NT2/D1 (cell line): ENCODE measurements around the gene ZNF669.
"Not testable (repeated sequence)": the region's sequence is repeated elsewhere in the genome, so short reads cannot be mapped to it uniquely, and the experiment has no call there.

Experiments used
- DNase-seq: peaks from one replicate; pipeline ENCODE4 v3.0.0-alpha.2; 2011; ENCODE audit warnings: low read depth, low spot score
- H3K27me3 ChIP-seq: 2 replicates; pipeline ENCODE4 v1.6.0; 2011; ENCODE audit warnings: mild to moderate bottlenecking; ENCODE audit not compliant: insufficient read length, insufficient read depth
- H3K36me3 ChIP-seq: 2 replicates; pipeline ENCODE4 v1.6.1; 2011; ENCODE audit warnings: mild to moderate bottlenecking, low read length, mixed read lengths; ENCODE audit not compliant: insufficient read depth, insufficient read length
- H3K4me1 ChIP-seq: 2 replicates; pipeline ENCODE4 v1.5.1; 2011; ENCODE audit not compliant: insufficient read depth, insufficient read length
- H3K4me3 ChIP-seq: 2 replicates; pipeline ENCODE4 v1.5.1; 2011; ENCODE audit warnings: low read depth; ENCODE audit not compliant: insufficient read length
- H3K9ac ChIP-seq: 2 replicates; pipeline ENCODE4 v1.6.0; 2011; ENCODE audit warnings: low read depth; ENCODE audit not compliant: insufficient read length
- H3K9me3 ChIP-seq: 2 replicates; pipeline ENCODE4 v1.5.1; 2011; ENCODE audit warnings: mild to moderate bottlenecking, low read length; ENCODE audit not compliant: insufficient read depth
- SUZ12 ChIP-seq: IDR thresholded peaks from 2 replicates; pipeline ENCODE4 v1.6.1; 2011; ENCODE audit not compliant: insufficient read length, insufficient read depth; ENCODE audit errors: extremely low read depth
- YY1 ChIP-seq: IDR thresholded peaks from 2 replicates; pipeline ENCODE4 v1.6.1; 2011; ENCODE audit not compliant: insufficient read length, insufficient read depth
- ZNF274 ChIP-seq: IDR thresholded peaks from 2 replicates; pipeline ENCODE4 v1.6.1; 2011; ENCODE audit warnings: mild to moderate bottlenecking, low read depth, low read length

Gene ZNF669

DNA sequence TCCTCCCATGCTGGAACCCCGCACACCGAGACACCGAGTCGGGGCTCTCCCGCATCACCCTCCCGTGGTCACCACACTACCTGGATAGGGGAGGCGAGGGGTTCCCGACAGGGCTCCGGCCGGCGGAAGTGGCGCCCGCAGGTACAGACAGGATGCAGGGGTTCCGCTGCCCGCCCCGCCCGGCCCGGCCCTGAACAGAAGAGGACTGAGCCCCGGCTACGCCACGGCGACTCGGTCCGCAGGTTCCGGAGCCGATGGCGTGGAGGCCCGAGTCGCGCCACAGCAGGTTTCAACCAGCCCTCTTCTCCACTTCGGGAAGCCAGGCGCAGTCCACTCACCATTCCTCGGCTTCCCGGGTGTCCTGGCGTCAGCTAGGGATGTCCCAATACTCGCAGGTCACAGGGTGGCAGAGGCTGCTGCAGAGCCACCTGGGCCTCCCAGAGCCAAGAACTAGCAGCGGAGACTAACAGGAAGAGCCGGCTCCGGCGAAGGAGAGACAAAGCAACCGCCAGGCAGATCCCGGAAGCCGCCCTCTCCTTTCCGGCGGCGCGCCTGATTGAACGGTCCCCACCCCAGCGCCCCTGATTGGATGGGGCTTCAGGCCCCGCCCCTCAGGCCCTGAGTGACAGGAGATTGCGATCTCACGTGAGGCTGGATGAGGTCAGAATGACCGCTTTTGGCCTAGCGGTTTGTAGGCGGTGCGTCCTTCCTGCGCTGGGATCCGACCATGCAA lies at the start of gene ZNF669:
Gene ZNF669, minus strand, starts transcription at position 498 of the 733 bp plus-strand sequence. Its CDS starts 157 bp downstream, at position 341.
- TF ChIP-seq SUZ12 (no peak), ZNF274 (no peak), YY1 (no peak)
- peaks cover 36% of the 10 kb centered on the region for H3K9me3 ChIP-seq
- H3K9ac ChIP-seq: peak within 1 kb of the TSS; percentile 97
- H3K27me3 ChIP-seq: peaks cover 12% of the 10 kb centered on the region
- peaks cover 33% of the 10 kb centered on the region for H3K36me3 ChIP-seq
- peak; percentile 99 for DNase-seq
- H3K4me3 ChIP-seq: peak within 1 kb of the TSS; percentile 99
- no peaks in the 10 kb centered on the region for H3K4me1 ChIP-seq

DNA sequence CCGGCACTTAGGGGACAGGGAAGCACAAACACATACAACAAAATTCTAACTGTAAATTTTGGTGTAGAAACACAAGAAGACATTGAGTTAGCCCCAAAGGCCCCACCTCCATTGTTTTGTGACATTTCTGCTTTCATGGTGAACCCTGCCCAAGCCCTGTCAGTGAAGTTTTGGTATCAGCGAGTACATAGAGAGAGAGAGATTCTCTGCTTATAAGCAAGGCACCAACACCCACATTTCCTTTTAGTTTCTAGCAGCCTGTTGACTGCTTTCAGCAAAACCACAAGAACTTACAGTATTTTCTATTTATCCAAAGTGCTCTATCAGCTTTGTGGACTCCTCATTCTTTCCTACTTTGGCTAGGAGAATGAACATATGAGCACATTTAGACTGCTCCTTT lies 43.6 kb upstream of the ZNF669 start:
- no peak for DNase-seq
- no peak for TF ChIP-seq SUZ12
- TF ChIP-seq ZNF274: no peak
- Histone ChIP-seq H3K4me1 (no peaks in the 10 kb centered on the region), H3K36me3 (peaks cover 50% of the 10 kb centered on the region), H3K4me3 (no peak overlapping the region), H3K9me3 (peaks cover 55% of the 10 kb centered on the region), H3K9ac (no peak overlapping the region), H3K27me3 (no peaks in the 10 kb centered on the region)

DNA sequence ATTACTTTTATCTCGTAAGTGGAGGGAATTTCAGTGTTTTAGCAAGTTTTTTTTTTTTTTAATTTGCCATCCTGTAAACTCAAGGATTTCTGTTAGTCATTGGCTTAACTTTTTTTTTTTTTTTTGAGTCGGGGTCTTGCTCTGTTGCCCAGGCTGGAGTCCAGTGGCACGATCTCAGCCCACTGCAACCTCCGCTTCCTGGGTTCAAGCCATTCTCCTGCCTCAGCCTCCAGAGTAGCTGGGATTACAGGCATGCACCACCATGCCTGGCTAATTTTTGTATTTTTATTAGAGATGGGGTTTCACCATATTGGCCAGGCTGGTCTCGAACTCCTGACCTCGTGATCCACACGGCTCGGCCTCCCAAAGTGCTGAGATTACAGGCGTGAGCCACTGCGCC lies 43.0 kb upstream of the ZNF669 start:
- H3K9ac ChIP-seq, H3K4me3 ChIP-seq, H3K27me3 ChIP-seq, H3K4me1 ChIP-seq, DNase-seq: not testable (repeated sequence)
- peaks cover 48% of the 10 kb centered on the region for H3K36me3 ChIP-seq
- H3K9me3 ChIP-seq: peaks cover 58% of the 10 kb centered on the region

DNA sequence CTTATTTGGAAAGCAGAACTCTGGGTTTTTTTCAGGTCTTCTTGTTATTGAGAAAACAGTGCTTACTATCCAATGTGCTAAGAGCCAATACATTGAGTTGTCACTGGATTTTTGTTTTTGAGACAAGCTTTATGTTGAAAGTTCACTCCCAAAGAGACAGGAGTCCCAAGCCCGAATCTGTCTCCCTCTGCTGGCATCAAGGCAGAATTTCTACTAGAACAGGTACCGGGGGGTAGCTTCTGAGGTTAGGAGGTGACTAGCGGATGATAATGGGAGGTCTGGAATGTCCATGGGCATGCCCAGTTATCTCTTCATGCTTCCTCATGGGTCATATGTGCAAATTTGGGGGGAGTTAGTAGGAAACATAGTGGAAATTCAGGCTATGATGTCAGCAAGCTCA lies 42.5 kb upstream of the ZNF669 start:
- no peak overlapping the region for H3K4me3 ChIP-seq
- H3K9ac ChIP-seq: no peak overlapping the region
- peak; percentile 18 for DNase-seq
- peaks cover 63% of the 10 kb centered on the region for H3K9me3 ChIP-seq
- no peaks in the 10 kb centered on the region for H3K4me1 ChIP-seq
- no peaks in the 10 kb centered on the region for H3K27me3 ChIP-seq
- TF ChIP-seq YY1 (no peak), SUZ12 (no peak)
- H3K36me3 ChIP-seq: peaks cover 49% of the 10 kb centered on the region

DNA sequence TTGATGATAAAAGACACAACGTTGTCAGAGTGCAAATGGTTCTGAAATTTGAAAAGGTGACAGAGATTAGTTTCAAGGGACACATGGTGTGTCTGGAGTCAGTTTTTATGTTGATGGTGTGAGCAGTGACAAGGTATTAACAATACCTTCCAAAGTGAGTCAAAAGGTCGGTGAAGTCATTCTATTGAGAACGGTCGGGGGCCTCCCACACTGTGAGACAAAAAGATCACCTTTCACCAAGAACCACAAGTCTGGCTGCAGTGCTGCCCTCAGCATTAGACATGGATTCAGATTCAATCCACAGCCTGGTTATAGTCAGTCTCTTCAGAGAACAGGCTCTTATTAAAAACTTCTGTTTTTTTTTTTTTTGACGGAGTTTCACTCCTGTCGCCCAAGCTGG lies 41.1 kb upstream of the ZNF669 start:
- Histone ChIP-seq H3K4me1 (no peaks in the 10 kb centered on the region), H3K9me3 (peaks cover 73% of the 10 kb centered on the region), H3K4me3 (no peak overlapping the region), H3K36me3 (peaks cover 59% of the 10 kb centered on the region), H3K9ac (no peak overlapping the region), H3K27me3 (no peaks in the 10 kb centered on the region)
- no peak for DNase-seq
- no peak for TF ChIP-seq SUZ12
- TF ChIP-seq ZNF274: no peak
- no peak for TF ChIP-seq YY1

DNA sequence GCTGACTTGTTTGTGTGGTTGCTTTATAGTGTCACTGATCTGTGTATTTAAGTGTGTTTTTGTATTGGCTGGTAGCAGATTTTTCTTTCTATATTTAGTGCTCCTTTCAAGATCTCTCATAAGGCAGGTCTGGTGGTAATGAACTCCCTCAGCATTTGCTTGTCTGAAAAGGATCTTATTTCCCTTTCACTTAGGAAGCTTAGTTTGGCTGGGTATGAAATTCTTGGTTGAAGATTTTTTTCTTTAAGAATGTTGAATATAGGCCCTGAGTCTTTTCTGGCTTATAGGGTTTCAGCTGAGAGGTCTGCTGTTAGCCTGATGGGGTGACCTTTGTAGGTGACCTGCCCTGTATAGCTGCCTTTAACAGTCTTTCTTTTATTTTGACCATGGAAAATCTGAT lies 35.4 kb upstream of the ZNF669 start:
- not testable (repeated sequence) for H3K4me1 ChIP-seq, H3K27me3 ChIP-seq, DNase-seq, H3K4me3 ChIP-seq, H3K9ac ChIP-seq
- H3K36me3 ChIP-seq: peaks cover 41% of the 10 kb centered on the region
- peaks cover 95% of the 10 kb centered on the region for H3K9me3 ChIP-seq

DNA sequence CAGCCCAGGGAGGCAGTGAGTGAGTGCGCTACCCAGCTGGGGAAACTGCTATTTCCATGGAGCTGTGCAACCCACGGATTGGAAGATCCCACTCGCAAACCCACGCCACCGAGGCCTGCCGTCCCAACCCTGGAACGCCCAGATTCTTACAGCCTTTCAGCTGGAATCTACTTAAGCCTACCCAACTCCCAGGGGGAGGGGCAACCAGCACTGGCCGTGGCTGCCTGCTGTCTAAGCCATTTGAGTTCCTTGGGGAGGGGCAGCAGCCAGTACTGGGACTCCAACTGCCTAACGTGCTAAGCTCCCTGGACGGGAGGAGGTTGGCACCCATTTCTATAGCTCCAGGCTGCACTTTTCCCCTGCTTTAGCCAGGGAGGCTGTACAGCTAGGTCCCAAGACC lies 27.1 kb upstream of the ZNF669 start:
- no peak for DNase-seq
- no peak overlapping the region for H3K9ac ChIP-seq
- H3K4me1 ChIP-seq: no peaks in the 10 kb centered on the region
- no peak for TF ChIP-seq ZNF274
- H3K27me3 ChIP-seq: no peaks in the 10 kb centered on the region
- H3K4me3 ChIP-seq: no peak overlapping the region
- H3K36me3 ChIP-seq: peaks cover 37% of the 10 kb centered on the region
- peaks cover 66% of the 10 kb centered on the region for H3K9me3 ChIP-seq

DNA sequence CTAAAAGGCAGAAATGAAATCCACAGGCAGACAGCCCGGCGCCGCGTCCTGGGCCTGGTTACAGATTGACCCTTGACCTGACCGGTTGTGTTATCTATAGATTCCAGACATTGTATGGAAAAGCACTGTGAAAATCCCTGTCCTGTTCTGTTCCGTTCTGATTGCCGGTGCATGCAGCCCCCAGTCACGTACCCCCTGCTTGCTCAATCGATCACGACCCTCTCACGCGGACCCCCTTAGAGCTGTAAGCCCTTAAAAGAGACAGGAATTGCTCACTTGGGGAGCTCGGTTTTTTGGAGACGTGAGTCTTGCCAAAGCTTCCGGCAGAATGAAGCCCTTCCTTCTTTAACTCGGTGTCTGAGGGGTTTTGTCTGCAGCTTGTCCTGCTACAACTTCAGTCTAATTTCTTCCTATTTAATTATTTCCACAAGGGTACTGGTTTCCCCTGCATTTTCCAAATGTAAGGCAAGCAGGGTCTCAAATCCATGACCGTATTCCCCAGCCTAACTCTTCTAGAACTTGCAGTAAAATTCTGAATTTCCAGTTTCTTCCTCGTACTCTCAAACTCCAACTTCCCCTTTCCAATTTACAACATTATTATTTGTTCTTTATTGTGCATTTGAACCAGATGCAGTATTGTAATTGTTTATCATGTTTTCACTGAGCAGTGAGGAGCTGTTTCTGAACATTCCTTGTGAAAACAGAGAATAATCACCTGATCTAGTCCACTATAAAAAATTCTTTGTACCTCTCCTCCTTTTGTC lies 23.5 kb upstream of the ZNF669 start:
- not testable (repeated sequence) for H3K4me1 ChIP-seq, DNase-seq, H3K27me3 ChIP-seq
- Histone ChIP-seq H3K4me3 (peak overlapping the region; percentile 15), H3K36me3 (peaks cover 30% of the 10 kb centered on the region), H3K9me3 (peaks cover 31% of the 10 kb centered on the region), H3K9ac (peak overlapping the region; percentile 24)

DNA sequence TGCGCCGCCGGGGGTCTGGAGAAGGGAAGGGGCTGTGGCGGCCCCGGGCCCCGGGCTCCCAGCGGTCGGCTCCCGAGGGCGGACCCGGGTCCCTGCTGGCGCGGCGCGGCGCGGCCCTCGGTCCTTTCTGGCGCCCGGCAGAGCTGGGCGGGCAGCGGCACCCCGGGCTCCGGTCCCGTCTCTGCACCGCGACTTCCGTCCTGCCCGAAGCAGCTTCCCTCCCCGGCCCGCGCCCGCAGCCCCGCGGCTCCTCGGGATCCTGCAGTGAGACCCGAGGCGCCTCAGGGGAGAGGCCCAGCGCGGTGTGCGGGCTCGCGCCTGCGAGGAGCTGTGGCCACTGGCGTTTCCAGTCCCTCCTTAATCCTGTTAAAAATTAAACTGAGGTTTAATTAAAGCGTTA lies 22.4 kb upstream of the ZNF669 start:
- H3K36me3 ChIP-seq: peaks cover 19% of the 10 kb centered on the region
- H3K9me3 ChIP-seq: peaks cover 20% of the 10 kb centered on the region
- H3K4me3 ChIP-seq, H3K27me3 ChIP-seq, H3K4me1 ChIP-seq, DNase-seq, H3K9ac ChIP-seq: not testable (repeated sequence)

DNA sequence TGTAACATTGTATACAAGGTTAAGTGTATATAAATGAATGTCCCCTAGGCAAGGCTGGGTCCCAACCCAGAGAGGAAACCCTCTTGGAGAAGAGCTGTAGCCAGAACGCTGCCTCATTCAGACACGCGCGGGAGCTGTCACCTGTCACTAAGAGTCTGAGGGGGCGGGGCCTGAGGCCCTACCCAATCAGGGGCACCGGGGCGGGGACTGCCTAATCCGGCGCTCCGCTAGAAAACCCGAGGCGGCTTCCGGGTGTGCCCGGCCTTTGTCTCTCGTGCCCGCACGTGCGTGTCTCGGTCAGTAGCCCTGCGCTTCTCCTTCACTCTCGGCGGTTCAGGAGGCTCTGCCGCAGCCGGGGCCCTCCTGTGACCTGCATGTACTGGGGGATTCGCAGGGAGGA lies 22.0 kb upstream of the ZNF669 start:
- DNase-seq: not testable (repeated sequence)

More for the DNA sequence above, 22.0 kb upstream of the ZNF669 start:
- not testable (repeated sequence) for H3K4me3 ChIP-seq, H3K27me3 ChIP-seq, H3K9ac ChIP-seq, H3K4me1 ChIP-seq
- Histone ChIP-seq H3K9me3 (peaks cover 15% of the 10 kb centered on the region), H3K36me3 (peaks cover 14% of the 10 kb centered on the region)
